ENCODE measurements around the gene MBD1.
A peak's percentile ranks its signal among the peaks of the same experiment; 100 is the strongest.

The MBD1 gene

GRCh38 chr18:50307738-50308470 is 26.6 kb upstream of the MBD1 start:
- Histone ChIP-seq H4K20me1 (ENCODE audit: insufficient read depth, low read length) (no peaks in the 10 kb centered on the region), H3K27me3 (ENCODE audit: low read depth, low read length) (peaks cover 12% of the 10 kb centered on the region), H3K9me3 (ENCODE audit: insufficient read depth, low read length) (peaks cover 10% of the 10 kb centered on the region; the same call in 1 of the 2 replicates), H3K4me3 (ENCODE audit: low read length) (peak overlapping the region; percentile 75), H3K79me2 (ENCODE audit: low read length) (no peaks in the 10 kb centered on the region), H3K4me1 (ENCODE audit: low read length) (peaks cover 42% of the 10 kb centered on the region), H3K4me2 (ENCODE audit: low read length) (peak overlapping the region; percentile 86), H2AFZ (ENCODE audit: low read depth, low read length) (peak overlapping the region; percentile 89), H3K36me3 (replicated peaks; ENCODE audit: low read depth, low read length) (no peaks in the 10 kb centered on the region), H3K27ac (ENCODE audit: low read length) (no peak overlapping the region), H3K9ac (ENCODE audit: low read length) (peak overlapping the region; percentile 56)
- no peak for TF ChIP-seq CTCF (IDR thresholded peaks at IDR 0.05; ENCODE audit: low read depth, low read length)
- TF ChIP-seq EZH2phosphoT487 (IDR thresholded peaks at IDR 0.05; ENCODE audit: low read depth), result no peak

- H2AFZ ChIP-seq (ENCODE audit: low read depth, low read length), result peak overlapping the region; percentile 66
- peaks cover 38% of the 10 kb centered on the region for H3K4me1 ChIP-seq (ENCODE audit: low read length)
- H3K4me2 ChIP-seq (ENCODE audit: low read length), result peak overlapping the region; percentile 86
These were observed 26.0 kb upstream of the MBD1 start for GRCh38 chr18:50307400-50307737.

GRCh38 chr18:50306944-50307343 is 25.6 kb upstream of the MBD1 start:
- Histone ChIP-seq H3K4me2 (ENCODE audit: low read length) (peak overlapping the region; percentile 86), H3K27ac (ENCODE audit: low read length) (no peak overlapping the region), H2AFZ (ENCODE audit: low read depth, low read length) (0 out of 2 replicates have a peak overlapping the region, but pooled peaks have one; percentile 66), H3K27me3 (ENCODE audit: low read depth, low read length) (peaks cover 12% of the 10 kb centered on the region), H3K4me3 (ENCODE audit: low read length) (peak overlapping the region; percentile 75), H3K36me3 (replicated peaks; ENCODE audit: low read depth, low read length) (no peaks in the 10 kb centered on the region), H3K79me2 (ENCODE audit: low read length) (no peaks in the 10 kb centered on the region), H4K20me1 (ENCODE audit: insufficient read depth, low read length) (no peaks in the 10 kb centered on the region), H3K9ac (ENCODE audit: low read length) (no peak overlapping the region), H3K4me1 (ENCODE audit: low read length) (peaks cover 33% of the 10 kb centered on the region), H3K9me3 (ENCODE audit: insufficient read depth, low read length) (peaks cover 10% of the 10 kb centered on the region; the same call in 1 of the 2 replicates)
- TF ChIP-seq EZH2phosphoT487 (IDR thresholded peaks at IDR 0.05; ENCODE audit: low read depth) (no peak), CTCF (IDR thresholded peaks at IDR 0.05; ENCODE audit: low read depth, low read length) (no peak)

More at GRCh38 chr18:50307400-50307737, 26.0 kb upstream of the MBD1 start:
- Histone ChIP-seq H3K9me3 (ENCODE audit: insufficient read depth, low read length) (peaks cover 10% of the 10 kb centered on the region; the same call in 1 of the 2 replicates), H3K36me3 (replicated peaks; ENCODE audit: low read depth, low read length) (no peaks in the 10 kb centered on the region), H3K79me2 (ENCODE audit: low read length) (no peaks in the 10 kb centered on the region), H3K4me3 (ENCODE audit: low read length) (peak overlapping the region; percentile 75), H3K27ac (ENCODE audit: low read length) (no peak overlapping the region), H3K9ac (ENCODE audit: low read length) (peak overlapping the region; percentile 56), H3K27me3 (ENCODE audit: low read depth, low read length) (peaks cover 12% of the 10 kb centered on the region), H4K20me1 (ENCODE audit: insufficient read depth, low read length) (no peaks in the 10 kb centered on the region)
- TF ChIP-seq CTCF (IDR thresholded peaks at IDR 0.05; ENCODE audit: low read depth, low read length), result no peak

- H3K9me3 ChIP-seq (ENCODE audit: insufficient read depth, low read length), result peaks cover 10% of the 10 kb centered on the region; the same call in 1 of the 2 replicates
- H4K20me1 ChIP-seq (ENCODE audit: insufficient read depth, low read length), result no peaks in the 10 kb centered on the region
- no peak overlapping the region for H2AFZ ChIP-seq (ENCODE audit: low read depth, low read length)
- H3K4me3 ChIP-seq (ENCODE audit: low read length), result no peak overlapping the region
- H3K9ac ChIP-seq (ENCODE audit: low read length), result no peak overlapping the region
- peaks cover 29% of the 10 kb centered on the region for H3K27me3 ChIP-seq (ENCODE audit: low read depth, low read length)
- no peak for TF ChIP-seq EZH2phosphoT487 (IDR thresholded peaks at IDR 0.05; ENCODE audit: low read depth)
- no peak for TF ChIP-seq CTCF (IDR thresholded peaks at IDR 0.05; ENCODE audit: low read depth, low read length)
- no peaks in the 10 kb centered on the region for H3K36me3 ChIP-seq (replicated peaks; ENCODE audit: low read depth, low read length)
- H3K4me1 ChIP-seq (ENCODE audit: low read length), result peaks cover 11% of the 10 kb centered on the region
- H3K79me2 ChIP-seq (ENCODE audit: low read length), result no peaks in the 10 kb centered on the region
- no peak overlapping the region for H3K4me2 ChIP-seq (ENCODE audit: low read length)
- H3K27ac ChIP-seq (ENCODE audit: low read length), result no peak overlapping the region
These were observed 19.8 kb upstream of the MBD1 start for GRCh38 chr18:50301074-50301473.
